Sigmoid colon (tissue), 3 donors: ENCODE measurements around the gene CDX1.

Experiments
- POLR2A ChIP-seq, 2 donors: fragments of 450-650 bp; IDR thresholded peaks; one replicate each; pipeline ENCODE4 v1.6.1; 2016; ENCODE audit warnings: antibody characterized with exemption in 2 of 2, mild to moderate bottlenecking in 2 of 2, moderate library complexity in 2 of 2
- TF ChIP-seq, protein P1 (sequence below), 4 experiments: fragments of 450-650 bp in 3 of 4; fragments of 200-600 bp in 1 of 4; IDR thresholded peaks; one replicate each; pipeline ENCODE4 v1.5.1; 2016 to 2019; ENCODE audit warnings: antibody characterized with exemption in 4 of 4, mild to moderate bottlenecking in 3 of 4, moderate library complexity in 2 of 4

DNA sequence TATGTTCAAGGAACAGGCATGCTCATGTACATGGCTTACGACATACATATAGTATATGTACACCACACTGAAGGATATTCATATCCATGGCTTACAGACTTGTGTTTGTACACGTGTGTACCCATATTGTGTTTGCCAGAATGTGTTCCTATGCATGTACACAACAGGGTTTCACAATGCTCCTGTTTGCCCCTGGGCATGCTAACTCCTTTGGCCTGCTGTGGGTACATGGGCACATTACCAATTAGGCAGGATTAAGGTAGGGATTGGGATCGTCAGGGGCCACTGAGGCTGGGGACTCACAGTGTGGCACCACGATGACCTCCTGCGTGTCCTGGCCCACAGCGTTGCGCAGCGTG lies 37.1 kb upstream of the CDX1 start:
- TF ChIP-seq, protein P1, sequence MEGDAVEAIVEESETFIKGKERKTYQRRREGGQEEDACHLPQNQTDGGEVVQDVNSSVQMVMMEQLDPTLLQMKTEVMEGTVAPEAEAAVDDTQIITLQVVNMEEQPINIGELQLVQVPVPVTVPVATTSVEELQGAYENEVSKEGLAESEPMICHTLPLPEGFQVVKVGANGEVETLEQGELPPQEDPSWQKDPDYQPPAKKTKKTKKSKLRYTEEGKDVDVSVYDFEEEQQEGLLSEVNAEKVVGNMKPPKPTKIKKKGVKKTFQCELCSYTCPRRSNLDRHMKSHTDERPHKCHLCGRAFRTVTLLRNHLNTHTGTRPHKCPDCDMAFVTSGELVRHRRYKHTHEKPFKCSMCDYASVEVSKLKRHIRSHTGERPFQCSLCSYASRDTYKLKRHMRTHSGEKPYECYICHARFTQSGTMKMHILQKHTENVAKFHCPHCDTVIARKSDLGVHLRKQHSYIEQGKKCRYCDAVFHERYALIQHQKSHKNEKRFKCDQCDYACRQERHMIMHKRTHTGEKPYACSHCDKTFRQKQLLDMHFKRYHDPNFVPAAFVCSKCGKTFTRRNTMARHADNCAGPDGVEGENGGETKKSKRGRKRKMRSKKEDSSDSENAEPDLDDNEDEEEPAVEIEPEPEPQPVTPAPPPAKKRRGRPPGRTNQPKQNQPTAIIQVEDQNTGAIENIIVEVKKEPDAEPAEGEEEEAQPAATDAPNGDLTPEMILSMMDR (IDR thresholded peaks at IDR 0.05) = no peak
- TF ChIP-seq POLR2A (IDR thresholded peaks at IDR 0.05) = no peak
